ENCODE measurements around the gene KCNK4. TPM values are rescaled to one million over a fixed set of nuclear protein-coding genes. Genes with fewer than 3 reads are reported as not detected.

The KCNK4 gene
- polyA plus RNA-seq (2012; ENCODE audit: insufficient read length, low read depth), result not detected

DNA sequence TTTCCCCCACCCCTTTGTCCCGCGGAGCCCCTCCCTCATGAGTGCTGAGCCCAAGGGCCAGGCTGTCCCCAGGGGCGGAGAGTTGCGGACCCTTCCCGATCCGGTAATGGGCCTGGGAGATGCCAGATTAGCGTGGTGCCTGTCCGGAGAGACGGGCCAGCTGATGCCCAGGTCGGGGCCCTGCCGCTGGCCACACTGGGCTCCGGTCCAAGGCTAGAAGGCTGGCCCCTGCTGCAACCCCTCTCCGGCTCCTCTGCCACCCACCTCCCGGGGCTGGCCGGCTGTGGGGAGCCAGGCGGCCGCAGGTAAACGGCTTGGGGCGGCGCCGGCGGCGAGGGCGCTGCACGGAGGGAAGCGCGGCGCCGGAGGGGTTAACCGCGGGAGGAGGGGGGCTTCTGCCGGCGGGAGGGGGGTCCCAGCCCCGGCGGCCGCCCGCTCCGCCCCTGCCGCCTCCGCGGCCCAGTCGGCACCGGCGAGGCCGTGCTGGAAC is at the start of gene KCNK4:
TSS of gene KCNK4 (plus strand) at position 41 of the 490 bp plus-strand sequence. CDS start 1,717 bp downstream, outside the sequence.
- TF ChIP-seq SIN3A (IDR thresholded peaks at IDR 0.05; ENCODE audit: borderline replicate concordance, insufficient read depth, low read length) (no peak), TAF1 (IDR thresholded peaks at IDR 0.05; ENCODE audit: borderline replicate concordance, insufficient read depth, low read length) (no peak), POLR2AphosphoS5 (IDR thresholded peaks at IDR 0.05; ENCODE audit: low read depth, low read length) (no peak), FOXP2 (optimal IDR thresholded peaks at IDR 0.05; ENCODE audit: borderline replicate concordance, extremely low read depth, extremely low read length, insufficient read depth) (no peak)
- TF ChIP-seq, protein P1, sequence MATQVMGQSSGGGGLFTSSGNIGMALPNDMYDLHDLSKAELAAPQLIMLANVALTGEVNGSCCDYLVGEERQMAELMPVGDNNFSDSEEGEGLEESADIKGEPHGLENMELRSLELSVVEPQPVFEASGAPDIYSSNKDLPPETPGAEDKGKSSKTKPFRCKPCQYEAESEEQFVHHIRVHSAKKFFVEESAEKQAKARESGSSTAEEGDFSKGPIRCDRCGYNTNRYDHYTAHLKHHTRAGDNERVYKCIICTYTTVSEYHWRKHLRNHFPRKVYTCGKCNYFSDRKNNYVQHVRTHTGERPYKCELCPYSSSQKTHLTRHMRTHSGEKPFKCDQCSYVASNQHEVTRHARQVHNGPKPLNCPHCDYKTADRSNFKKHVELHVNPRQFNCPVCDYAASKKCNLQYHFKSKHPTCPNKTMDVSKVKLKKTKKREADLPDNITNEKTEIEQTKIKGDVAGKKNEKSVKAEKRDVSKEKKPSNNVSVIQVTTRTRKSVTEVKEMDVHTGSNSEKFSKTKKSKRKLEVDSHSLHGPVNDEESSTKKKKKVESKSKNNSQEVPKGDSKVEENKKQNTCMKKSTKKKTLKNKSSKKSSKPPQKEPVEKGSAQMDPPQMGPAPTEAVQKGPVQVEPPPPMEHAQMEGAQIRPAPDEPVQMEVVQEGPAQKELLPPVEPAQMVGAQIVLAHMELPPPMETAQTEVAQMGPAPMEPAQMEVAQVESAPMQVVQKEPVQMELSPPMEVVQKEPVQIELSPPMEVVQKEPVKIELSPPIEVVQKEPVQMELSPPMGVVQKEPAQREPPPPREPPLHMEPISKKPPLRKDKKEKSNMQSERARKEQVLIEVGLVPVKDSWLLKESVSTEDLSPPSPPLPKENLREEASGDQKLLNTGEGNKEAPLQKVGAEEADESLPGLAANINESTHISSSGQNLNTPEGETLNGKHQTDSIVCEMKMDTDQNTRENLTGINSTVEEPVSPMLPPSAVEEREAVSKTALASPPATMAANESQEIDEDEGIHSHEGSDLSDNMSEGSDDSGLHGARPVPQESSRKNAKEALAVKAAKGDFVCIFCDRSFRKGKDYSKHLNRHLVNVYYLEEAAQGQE (IDR thresholded peaks at IDR 0.05; ENCODE audit: insufficient read depth in 1 of 2, low read depth in 2 of 2, low read length in 2 of 2), result no peak

DNA sequence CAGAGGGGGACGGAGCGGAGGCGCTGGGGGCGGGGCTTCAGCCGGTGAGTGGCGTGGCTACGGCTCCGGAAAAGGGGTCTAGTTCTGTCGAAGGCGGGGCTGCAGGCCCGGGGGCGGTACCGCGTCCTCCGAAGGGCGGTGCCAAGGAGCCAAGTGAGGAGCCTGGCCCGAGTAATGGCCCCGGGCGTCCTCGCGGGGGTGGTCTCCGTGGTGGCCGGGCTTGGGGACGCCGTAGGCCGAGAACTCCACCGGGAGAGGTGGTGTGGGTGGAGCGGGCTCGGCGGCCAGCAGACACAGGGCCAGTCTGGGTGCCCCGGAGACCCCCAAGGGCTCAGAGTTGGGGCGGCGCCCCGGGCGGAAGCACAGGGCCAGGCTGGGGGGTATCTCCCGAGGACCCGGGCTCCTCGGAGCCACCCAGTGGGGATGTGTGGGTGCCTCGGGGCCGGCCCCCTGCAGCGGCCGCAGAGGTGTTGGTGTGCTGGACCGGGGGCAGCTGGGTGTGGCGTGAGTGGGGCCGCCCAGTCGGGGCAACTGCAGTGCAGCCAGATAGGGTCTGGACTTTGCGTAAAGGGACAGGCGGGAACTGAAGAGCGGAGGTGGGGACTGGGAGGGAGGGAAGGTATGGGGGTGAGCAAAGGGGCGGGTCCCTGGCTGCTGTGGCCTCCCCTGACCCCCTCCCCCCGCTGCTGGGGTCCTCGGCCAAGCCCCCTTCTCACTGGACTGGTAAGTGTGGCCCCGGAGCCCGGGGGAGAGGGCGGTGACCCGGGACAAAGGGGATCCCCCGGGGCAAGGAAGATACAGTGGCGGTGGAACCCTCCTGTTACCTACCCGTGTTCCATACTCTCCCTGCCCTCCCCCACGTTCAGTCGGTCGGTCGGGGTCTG is 49.4 kb upstream of the KCNK4 start:
- no peak for TF ChIP-seq FOXP2 (optimal IDR thresholded peaks at IDR 0.05; ENCODE audit: borderline replicate concordance, extremely low read depth, extremely low read length, insufficient read depth)
- TF ChIP-seq TAF1 (IDR thresholded peaks at IDR 0.05; ENCODE audit: borderline replicate concordance, insufficient read depth, low read length), result peak; percentile 65
- TF ChIP-seq POLR2AphosphoS5 (IDR thresholded peaks at IDR 0.05; ENCODE audit: low read depth, low read length), result peak; percentile 61; the same call in 1 of the 2 replicates
- peak; percentile 43; the same call in 1 of the 2 replicates for TF ChIP-seq SIN3A (IDR thresholded peaks at IDR 0.05; ENCODE audit: borderline replicate concordance, insufficient read depth, low read length)
- TF ChIP-seq, protein P1 (IDR thresholded peaks at IDR 0.05; ENCODE audit: insufficient read depth in 1 of 2, low read depth in 2 of 2, low read length in 2 of 2), result no peak

DNA sequence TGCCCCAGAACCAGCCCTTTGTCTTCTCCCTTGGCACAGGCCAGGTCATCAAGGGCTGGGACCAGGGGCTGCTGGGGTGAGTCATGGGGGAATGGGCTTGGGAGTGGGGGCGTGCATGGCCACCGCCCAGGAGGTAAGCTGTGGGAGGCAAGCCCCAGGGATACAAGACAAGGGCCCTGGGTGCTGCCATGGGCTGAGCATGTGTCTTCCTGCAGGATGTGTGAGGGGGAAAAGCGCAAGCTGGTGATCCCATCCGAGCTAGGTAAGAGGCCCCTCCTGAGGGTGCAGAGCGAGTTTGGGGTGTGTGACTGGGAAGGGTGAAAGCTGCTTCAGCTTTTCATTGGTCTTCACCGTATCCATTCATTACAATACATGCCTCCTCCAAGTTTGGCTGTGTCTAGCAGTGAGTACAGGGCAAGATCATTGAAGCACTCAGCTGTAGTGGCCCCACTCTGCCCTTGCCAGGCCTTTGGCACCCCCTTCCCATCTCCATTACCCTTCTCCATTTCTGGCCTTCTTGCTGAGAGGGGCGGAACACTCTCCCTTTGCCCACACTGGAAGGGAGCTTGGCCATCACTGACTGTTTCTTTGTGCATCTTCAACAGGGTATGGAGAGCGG is 47.8 kb upstream of the KCNK4 start:
- TF ChIP-seq POLR2AphosphoS5 (IDR thresholded peaks at IDR 0.05; ENCODE audit: low read depth, low read length) (peak; percentile 64), FOXP2 (optimal IDR thresholded peaks at IDR 0.05; ENCODE audit: borderline replicate concordance, extremely low read depth, extremely low read length, insufficient read depth) (no peak)

DNA sequence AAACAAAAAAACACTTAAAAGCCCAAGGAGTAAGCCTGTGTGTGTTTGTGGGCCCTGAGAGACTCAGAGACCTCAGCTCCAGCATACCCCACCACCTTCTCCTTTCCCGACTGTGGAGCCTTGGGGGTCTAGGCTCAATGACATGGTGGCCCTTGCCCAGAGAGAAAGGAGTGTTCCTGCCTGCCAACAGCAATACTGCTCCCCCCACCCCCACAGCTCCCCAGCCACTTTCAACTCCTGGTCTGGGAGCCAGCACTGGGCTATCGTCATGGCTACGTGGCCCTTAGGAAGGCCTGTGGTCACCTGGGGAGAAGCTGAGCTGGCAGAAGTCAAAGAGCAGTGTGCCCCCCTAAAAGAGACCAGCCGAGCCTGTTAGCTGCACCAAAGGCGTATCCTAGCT is 47.0 kb upstream of the KCNK4 start:
- TF ChIP-seq POLR2AphosphoS5 (IDR thresholded peaks at IDR 0.05; ENCODE audit: low read depth, low read length), result no peak
- TF ChIP-seq, protein P1 (IDR thresholded peaks at IDR 0.05; ENCODE audit: insufficient read depth in 1 of 2, low read depth in 2 of 2, low read length in 2 of 2), result no peak

DNA sequence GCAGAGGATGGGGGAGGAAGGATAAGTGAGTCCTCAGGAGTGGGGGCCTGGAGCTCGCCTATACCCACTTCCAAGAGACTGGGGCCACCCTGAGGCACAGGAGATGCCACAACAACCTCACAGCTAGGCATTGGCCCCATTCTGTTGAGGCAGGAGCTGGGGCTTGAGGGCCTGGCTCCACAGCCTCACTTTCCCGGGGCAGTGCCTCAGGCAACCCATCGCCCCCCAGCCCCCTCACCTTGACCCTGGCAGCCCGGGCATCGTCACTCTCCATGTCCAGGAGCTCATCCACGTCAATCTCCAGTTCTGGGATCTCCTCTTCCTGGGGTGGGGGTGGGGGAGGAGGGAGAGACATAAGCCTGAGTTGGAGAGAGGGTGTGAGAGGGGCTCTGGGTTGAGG is 46.1 kb upstream of the KCNK4 start:
- no peak for TF ChIP-seq POLR2AphosphoS5 (IDR thresholded peaks at IDR 0.05; ENCODE audit: low read depth, low read length)
- no peak for TF ChIP-seq TAF1 (IDR thresholded peaks at IDR 0.05; ENCODE audit: borderline replicate concordance, insufficient read depth, low read length)
- TF ChIP-seq SIN3A (IDR thresholded peaks at IDR 0.05; ENCODE audit: borderline replicate concordance, insufficient read depth, low read length), result no peak

DNA sequence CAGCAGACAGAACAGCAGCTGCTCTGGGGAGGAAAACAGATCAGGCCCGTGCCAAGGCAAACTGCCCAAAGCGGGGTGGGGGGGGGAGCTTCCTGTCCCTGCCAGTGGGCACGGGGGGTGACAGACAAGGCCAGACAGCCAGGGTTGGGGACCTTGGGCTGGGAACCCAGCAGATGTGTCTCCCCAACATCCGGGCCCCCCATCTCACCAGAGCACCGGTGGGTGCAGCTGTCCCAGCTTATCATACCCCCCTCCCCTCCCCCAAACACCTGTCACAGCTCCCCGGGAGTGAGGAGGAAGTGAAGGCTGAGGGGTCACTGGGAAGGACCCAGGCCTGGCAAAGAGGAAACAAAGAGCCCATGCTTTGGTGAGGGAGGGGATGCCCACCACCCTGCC is 45.7 kb upstream of the KCNK4 start:
- TF ChIP-seq TAF1 (IDR thresholded peaks at IDR 0.05; ENCODE audit: borderline replicate concordance, insufficient read depth, low read length), result no peak
- TF ChIP-seq, protein P1 (IDR thresholded peaks at IDR 0.05; ENCODE audit: insufficient read depth in 1 of 2, low read depth in 2 of 2, low read length in 2 of 2), result no peak
- TF ChIP-seq FOXP2 (optimal IDR thresholded peaks at IDR 0.05; ENCODE audit: borderline replicate concordance, extremely low read depth, extremely low read length, insufficient read depth), result no peak
- no peak; the same call in 1 of the 2 replicates for TF ChIP-seq SIN3A (IDR thresholded peaks at IDR 0.05; ENCODE audit: borderline replicate concordance, insufficient read depth, low read length)
- TF ChIP-seq POLR2AphosphoS5 (IDR thresholded peaks at IDR 0.05; ENCODE audit: low read depth, low read length), result no peak

Data from PFSK-1 (cell line).